Fibroblast of villous mesenchyme (primary cell): ENCODE results near the gene EPN2. TPM values are rescaled to one million over a fixed set of nuclear protein-coding genes. Genes with fewer than 3 reads are reported as not detected.
"Not testable (repeated sequence)": the region's sequence is repeated elsewhere in the genome, so short reads cannot be mapped to it uniquely, and the experiment has no call there.

Experiments
- DNase-seq: peaks from one replicate; pipeline ENCODE4 v3.0.0-alpha.2; 2010; ENCODE audit warnings: low read depth
- H3K4me3 ChIP-seq: 2 replicates; pipeline ENCODE4 v1.5.1; 2011; ENCODE audit warnings: low read depth, mild to moderate bottlenecking, low read length
- CTCF ChIP-seq: IDR thresholded peaks from 2 replicates; pipeline ENCODE4 v1.5.1; 2012; ENCODE audit warnings: low read depth, mild to moderate bottlenecking, low read length; ENCODE audit not compliant: insufficient read depth
- total RNA-seq: library from RNA; depleted of rRNA; stranded (reverse); fragments of >200 nt; gene quantifications from 2 replicates; pipeline ENCODE4 v1.2.3, GENCODE V29; 2012

EPN2 gene
- total RNA-seq, 1 donor, result 30.2 TPM

DNA sequence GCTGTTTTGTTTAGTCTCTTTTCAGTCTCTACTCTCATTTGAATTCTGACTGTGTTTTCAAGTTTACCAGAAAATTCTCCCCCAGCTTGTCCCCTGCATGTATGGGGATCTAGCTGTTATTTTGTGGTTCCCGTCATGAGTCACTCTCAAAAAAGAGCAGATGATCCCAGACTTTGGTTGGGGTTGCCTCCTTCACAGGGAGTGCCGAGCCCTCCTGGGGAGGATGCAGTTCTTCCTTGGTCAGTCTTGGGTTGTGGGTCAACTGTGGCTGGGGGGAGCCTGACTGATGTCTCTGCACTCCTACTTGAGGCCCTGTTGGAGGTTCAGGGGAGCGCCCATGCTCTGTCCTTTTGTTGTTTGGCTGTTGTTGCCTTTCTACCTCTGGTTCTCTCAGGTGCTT, 37.7 kb downstream of the EPN2 start:
- no peak overlapping the region for H3K4me3 ChIP-seq
- DNase-seq, result no peak
- TF ChIP-seq CTCF, result no peak

DNA sequence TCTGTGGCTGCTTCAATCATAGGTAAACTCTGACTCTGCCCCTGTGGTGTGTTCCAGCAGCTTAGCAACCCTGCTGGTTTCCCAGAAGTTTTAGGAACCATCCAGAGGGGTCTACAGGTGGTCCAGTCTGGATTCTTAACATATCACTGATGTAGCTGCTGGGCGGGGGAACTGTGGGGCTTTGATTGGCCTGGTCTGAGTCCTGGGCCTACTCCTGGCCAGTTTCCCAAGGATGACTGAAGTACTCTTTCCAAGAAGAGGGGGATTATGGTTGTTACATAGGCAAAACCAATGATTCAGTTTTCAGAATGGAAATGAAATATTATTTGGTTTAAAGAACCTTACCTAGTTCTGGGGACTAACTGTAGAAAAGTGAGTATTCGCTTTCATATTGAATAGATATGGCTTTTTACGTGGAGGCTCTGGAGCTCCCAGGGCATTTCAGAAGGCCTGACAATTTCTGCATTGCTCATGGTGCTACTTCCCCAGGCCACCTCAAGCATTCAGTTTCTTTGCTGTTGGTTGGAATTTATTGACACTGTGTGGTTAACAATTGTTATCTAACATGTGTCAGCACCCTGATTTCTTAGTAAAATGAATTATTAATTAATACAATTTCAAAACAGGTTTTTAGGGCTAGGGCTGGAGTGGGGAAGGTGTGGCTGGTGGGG, 38.4 kb downstream of the EPN2 start:
- no peak for DNase-seq
- H3K4me3 ChIP-seq, result no peak overlapping the region
- TF ChIP-seq CTCF, result no peak

- not testable (repeated sequence) for DNase-seq, H3K4me3 ChIP-seq
Observed at GRCh38 chr17:19278284-19278683, 41.1 kb downstream of the EPN2 start.

GRCh38 chr17:19278729-19279128, 41.6 kb downstream of the EPN2 start:
- no peak overlapping the region for H3K4me3 ChIP-seq
- no peak for TF ChIP-seq CTCF
- no peak for DNase-seq

GRCh38 chr17:19281161-19281560, 44.0 kb downstream of the EPN2 start:
- H3K4me3 ChIP-seq, result no peak overlapping the region
- DNase-seq, result no peak
- no peak for TF ChIP-seq CTCF

DNA sequence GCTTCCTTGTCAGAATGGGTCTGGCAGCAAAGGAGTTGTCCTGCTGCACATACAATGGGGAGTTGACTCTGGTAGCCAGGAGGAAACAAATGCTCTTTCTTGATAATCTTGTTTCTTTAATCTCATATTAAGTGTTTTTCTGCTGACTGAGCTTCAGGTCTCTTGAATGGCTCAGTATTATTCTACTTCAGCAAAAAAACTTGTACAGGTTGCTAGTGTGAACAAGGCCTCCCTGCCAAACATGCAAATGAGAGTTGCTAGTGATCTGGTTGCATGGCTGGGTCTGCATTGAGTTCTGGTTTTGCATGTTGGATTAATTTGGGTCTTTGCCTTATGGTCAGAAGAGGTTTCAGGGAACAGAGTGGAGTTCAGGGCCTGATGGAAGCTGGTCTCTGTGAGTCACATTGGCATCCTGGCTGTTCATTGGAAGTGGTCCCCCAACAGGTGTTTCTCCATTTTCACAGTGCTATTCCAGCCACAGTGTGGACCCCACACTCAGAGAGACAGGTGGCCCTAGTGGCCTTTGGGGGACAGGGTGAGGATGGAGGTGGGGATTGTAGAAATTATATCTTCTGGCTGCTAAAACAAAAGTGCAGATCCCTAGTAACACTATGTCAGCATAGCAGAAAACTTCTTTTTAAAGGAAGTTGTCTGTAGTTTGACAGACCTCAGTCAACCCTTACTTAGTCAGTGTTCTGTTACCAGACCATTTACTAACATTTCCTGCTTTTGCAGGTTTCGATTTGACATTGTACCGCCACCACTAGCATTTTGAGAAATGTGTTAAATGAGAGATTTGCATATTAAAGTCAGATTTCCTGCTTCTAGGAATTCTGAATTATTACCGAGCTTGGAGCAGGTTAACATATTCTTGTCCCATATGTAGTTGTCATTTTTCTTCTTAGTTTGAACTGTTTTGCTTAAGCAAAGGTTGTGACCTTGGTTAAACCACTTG, 47.1 kb downstream of the EPN2 start:
- no peak for TF ChIP-seq CTCF
- H3K4me3 ChIP-seq, result no peak overlapping the region
- no peak for DNase-seq

GRCh38 chr17:19285213-19285900, 48.2 kb downstream of the EPN2 start:
- no peak for TF ChIP-seq CTCF
- no peak overlapping the region for H3K4me3 ChIP-seq
- DNase-seq, result no peak
